ENCODE data around the gene MPV17.

MPV17 gene

DNA sequence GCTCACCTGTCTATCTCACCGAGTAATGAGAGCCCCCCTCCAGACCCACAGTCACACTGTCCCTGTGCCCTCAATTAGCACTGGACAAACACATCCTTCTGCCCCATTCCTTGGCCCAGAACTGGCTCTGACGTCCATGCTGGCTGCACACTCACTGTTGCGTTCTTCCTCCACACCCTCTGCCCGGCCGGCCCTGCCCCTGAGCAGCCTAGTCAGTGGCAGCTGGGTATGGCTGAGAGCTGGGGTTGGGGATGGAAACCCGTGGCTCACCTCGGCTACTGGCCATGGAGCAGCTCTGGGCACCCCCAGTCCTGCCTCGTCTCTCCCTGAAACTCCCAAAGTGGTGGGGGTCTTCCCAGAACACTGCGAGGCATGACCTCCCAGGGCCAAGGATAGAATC, 8.2 kb downstream of the MPV17 start:
- Mint-ChIP-seq H3K36me3 (ENCODE audit: insufficient read depth) (peaks cover 4% of the 10 kb centered on the region), H3K4me1 (ENCODE audit: low read depth in 2 of 2) (no peaks in the 10 kb centered on the region), H3K27ac (no peak overlapping the region), H3K9me3 (no peaks in the 10 kb centered on the region), H3K4me3 (no peak overlapping the region), H3K27me3 (no peaks in the 10 kb centered on the region)
- no peak for ATAC-seq (replicated peaks)
- no peak for DNase-seq

GRCh38 chr2:27313882-27314645, 8.8 kb downstream of the MPV17 start:
- H3K27ac Mint-ChIP-seq = no peak overlapping the region
- H3K36me3 Mint-ChIP-seq (ENCODE audit: insufficient read depth) = peaks cover 4% of the 10 kb centered on the region
- ATAC-seq (replicated peaks) (no peak), DNase-seq (no peak)
- H3K27me3 Mint-ChIP-seq = no peaks in the 10 kb centered on the region
- no peaks in the 10 kb centered on the region for H3K9me3 Mint-ChIP-seq
- no peaks in the 10 kb centered on the region for H3K4me1 Mint-ChIP-seq (ENCODE audit: low read depth in 2 of 2)
- no peak overlapping the region for H3K4me3 Mint-ChIP-seq

DNA sequence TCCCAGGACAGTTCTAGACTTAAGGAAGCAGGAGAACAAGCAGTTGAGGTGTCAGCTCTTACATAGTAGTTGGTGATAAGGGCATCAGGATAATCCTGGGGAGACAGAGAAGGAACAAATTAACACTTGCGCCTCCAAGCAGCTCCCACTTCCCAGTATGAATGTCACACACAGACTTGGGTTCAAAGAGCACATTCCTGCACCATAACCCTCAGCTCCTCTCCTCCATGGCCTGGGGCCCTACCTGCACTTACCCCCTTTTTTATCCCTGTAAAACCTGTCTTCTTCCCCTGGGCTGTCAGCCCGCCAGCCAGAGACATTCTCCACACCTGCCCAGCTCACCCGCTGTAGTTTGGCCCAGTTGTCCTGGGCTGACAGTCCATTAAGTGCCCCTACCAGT, 10.7 kb downstream of the MPV17 start:
- DNase-seq (no peak), ATAC-seq (replicated peaks) (no peak)
- no peak overlapping the region for H3K4me3 Mint-ChIP-seq
- H3K27ac Mint-ChIP-seq = no peak overlapping the region
- no peaks in the 10 kb centered on the region for H3K9me3 Mint-ChIP-seq
- H3K4me1 Mint-ChIP-seq (ENCODE audit: low read depth in 2 of 2) = peaks cover 0 to 2% of the 10 kb centered on the region in 2 donors
- H3K36me3 Mint-ChIP-seq (ENCODE audit: insufficient read depth) = no peaks in the 10 kb centered on the region
- H3K27me3 Mint-ChIP-seq = peaks cover 0 to 1% of the 10 kb centered on the region in 2 donors

- DNase-seq = no peak
- Mint-ChIP-seq H3K36me3 (ENCODE audit: insufficient read depth) (no peaks in the 10 kb centered on the region), H3K4me1 (ENCODE audit: low read depth in 2 of 2) (peaks cover 3 to 8% of the 10 kb centered on the region in 2 donors), H3K27me3 (peaks cover 7 to 26% of the 10 kb centered on the region in 2 donors), H3K4me3 (no peak overlapping the region), H3K27ac (peak overlapping the region in 1 of 2 donors; percentile 35), H3K9me3 (no peaks in the 10 kb centered on the region)
- ATAC-seq (replicated peaks) = no peak
Observed at GRCh38 chr2:27309651-27310050, 13.2 kb downstream of the MPV17 start.

DNA sequence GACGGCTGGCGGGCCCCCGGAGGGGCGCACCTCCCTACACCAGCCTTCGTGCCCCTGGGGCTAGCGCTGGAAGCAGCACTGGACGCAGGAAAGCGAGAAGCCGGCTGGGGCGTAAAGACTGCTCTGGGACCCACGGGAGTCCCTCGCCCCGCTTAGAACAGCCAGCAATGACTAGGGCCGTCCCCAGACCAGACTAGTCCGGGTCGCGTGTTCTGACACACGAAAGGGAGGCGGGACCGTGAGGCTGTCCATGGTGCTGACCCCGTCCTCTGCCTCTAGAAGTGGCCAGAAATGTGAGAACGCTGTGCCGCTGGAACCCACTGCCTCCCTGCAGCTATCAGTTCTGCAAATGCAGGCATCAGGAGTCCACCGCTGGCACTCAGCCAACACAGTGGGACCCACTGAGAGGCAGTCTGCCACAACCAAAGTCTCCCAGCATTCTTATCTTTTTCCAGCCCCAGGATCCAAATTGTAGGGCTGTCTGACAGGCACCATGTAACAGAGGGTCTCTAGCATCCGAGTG, 14.5 kb downstream of the MPV17 start, which contains the start of gene UCN:
Gene UCN (minus strand): TSS at position 87 of the 523 bp plus-strand sequence. CDS start 550 bp downstream, outside the sequence.
- DNase-seq (no peak), ATAC-seq (replicated peaks) (no peak)
- peak within 1 kb of the TSS; percentile 61 to 68 for H3K4me3 Mint-ChIP-seq
- H3K9me3 Mint-ChIP-seq = no peaks in the 10 kb centered on the region
- H3K4me1 Mint-ChIP-seq (ENCODE audit: low read depth in 2 of 2) = peaks cover 3 to 8% of the 10 kb centered on the region in 2 donors
- peaks cover 7 to 30% of the 10 kb centered on the region in 2 donors for H3K27me3 Mint-ChIP-seq
- no peaks in the 10 kb centered on the region for H3K36me3 Mint-ChIP-seq (ENCODE audit: insufficient read depth)
- H3K27ac Mint-ChIP-seq = no peak within 1 kb of the TSS

DNA sequence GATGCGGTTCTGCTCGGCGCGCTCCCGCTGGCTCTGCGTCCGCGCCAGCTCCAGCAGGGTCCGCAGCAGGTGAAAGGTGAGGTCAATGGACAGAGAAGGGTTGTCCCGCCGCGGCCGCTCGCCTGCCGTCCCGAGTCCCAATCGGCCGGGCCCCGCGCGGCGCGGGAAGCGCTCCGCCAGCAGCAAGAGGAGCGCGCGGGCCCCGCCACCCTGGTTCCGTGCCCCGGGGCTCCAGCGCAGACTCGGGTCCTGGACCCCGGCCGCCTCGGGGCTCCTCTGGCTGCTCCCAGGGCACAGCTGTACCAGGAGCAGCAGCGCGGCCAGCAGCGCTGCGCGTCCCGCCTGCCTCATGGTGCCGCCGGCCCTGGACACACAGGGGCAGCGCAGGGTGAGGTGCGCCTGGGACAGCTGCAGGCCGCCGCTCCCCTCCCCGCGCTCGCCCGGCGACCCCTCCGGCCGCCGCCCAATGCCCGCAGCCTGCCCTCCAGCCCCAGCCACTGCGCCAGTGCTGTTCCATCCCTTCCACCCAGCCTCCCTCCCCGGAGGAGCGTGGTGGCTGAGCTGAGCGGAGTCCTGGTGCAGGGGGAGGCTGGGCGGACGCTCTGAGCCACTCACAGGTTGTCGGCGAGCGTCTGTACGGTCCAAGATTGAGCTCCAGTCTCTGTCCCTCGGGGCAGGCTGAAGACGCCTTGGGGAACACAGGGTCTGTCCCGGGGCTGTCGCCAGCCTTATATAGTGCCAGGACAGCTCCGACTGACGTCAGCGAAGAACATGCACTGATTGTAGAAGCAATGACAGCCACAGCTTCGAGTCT, 15.1 kb downstream of the MPV17 start:
- peak overlapping the region; percentile 61 to 68 for H3K4me3 Mint-ChIP-seq
- no peaks in the 10 kb centered on the region for H3K36me3 Mint-ChIP-seq (ENCODE audit: insufficient read depth)
- ATAC-seq (replicated peaks) (no peak), DNase-seq (no peak)
- no peaks in the 10 kb centered on the region for H3K9me3 Mint-ChIP-seq
- H3K27me3 Mint-ChIP-seq = peaks cover 7 to 30% of the 10 kb centered on the region in 2 donors
- H3K27ac Mint-ChIP-seq = no peak overlapping the region
- peaks cover 5 to 8% of the 10 kb centered on the region in 2 donors for H3K4me1 Mint-ChIP-seq (ENCODE audit: low read depth in 2 of 2)

DNA sequence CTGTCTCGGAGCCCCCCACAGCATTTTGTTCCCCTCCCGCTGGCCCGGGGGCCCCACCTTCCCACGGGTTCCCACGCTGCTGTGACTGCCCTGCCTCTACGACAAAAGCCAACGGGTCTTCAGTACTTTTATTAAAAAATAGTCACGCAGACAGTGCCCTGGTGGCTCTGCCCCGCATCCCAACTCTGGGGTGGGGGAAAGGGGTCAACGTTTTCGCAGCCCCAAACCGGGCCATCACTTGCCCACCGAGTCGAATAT, 15.7 kb downstream of the MPV17 start:
- H3K9me3 Mint-ChIP-seq = no peaks in the 10 kb centered on the region
- H3K4me3 Mint-ChIP-seq = peak overlapping the region; percentile 61 to 68

DNA sequence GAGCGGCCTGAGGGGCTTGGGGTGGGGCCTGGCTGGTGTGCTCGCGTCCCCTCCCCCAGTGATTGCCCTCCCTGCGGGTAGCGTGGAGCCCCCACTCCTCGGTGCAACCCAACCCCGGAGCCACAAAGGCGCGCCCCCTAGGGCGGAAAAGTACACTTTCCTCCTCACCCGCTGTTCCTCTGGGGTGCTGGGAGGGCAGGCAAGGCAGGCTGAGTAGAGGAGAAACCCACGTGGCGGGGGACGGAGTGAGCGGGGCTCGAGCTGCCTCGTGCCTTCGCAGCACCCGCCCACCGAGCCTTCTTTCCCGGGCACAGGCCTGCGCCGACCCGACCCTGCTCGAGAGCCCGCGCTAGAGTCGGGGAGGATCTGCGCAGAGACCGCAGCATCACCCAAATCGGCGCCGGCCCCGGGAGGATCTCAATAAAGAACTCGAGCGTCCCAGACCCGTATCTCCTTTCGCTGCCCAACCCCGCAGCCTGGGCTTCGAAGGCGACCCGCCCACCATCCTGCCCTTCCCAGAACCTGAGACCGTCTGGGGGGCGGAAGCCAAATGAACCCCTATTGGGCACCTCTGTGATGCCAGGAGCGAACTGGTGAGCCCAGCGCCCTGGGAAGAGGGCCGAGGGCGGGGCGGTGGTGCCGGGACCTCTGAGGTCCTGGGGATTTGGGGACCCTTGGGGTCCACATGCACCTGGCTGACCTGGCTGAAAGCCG, 16.2 kb downstream of the MPV17 start:
- DNase-seq (peak in 1 of 3 experiments; percentile 19), ATAC-seq (replicated peaks) (peak; percentile 64)
- no peaks in the 10 kb centered on the region for H3K36me3 Mint-ChIP-seq (ENCODE audit: insufficient read depth)
- H3K27me3 Mint-ChIP-seq = peaks cover 7 to 30% of the 10 kb centered on the region in 2 donors
- H3K27ac Mint-ChIP-seq = no peak overlapping the region
- peak overlapping the region; percentile 61 to 68 for H3K4me3 Mint-ChIP-seq
- H3K4me1 Mint-ChIP-seq (ENCODE audit: low read depth in 2 of 2) = peaks cover 7 to 8% of the 10 kb centered on the region in 2 donors
- H3K9me3 Mint-ChIP-seq = no peaks in the 10 kb centered on the region

More for the DNA sequence above, 15.7 kb downstream of the MPV17 start:
- peaks cover 7 to 30% of the 10 kb centered on the region in 2 donors for H3K27me3 Mint-ChIP-seq
- no peak for ATAC-seq (replicated peaks)
- DNase-seq = no peak
- H3K36me3 Mint-ChIP-seq (ENCODE audit: insufficient read depth) = no peaks in the 10 kb centered on the region
- H3K27ac Mint-ChIP-seq = no peak overlapping the region
- peaks cover 7 to 8% of the 10 kb centered on the region in 2 donors for H3K4me1 Mint-ChIP-seq (ENCODE audit: low read depth in 2 of 2)

DNA sequence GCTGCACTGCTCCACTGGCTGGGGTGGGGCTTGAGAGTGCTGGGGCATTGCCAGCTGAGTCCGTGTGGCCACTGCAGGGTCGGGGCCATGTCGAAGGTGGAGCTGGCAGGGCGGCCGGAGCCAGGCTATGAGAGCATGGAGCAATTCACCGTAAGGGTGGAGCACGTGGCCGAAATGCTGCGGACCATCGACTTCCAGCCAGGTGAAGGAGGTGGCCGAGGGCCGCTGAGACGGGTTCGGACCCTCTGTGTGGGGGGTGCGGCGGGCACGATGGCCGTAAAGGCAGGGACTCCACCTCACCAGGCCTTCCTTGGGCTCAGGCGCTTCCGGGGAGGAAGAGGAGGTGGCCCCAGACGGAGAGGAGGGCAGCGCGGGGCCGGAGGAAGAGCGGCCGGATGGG, 16.8 kb downstream of the MPV17 start:
- peaks cover 7 to 8% of the 10 kb centered on the region in 2 donors for H3K4me1 Mint-ChIP-seq (ENCODE audit: low read depth in 2 of 2)
- ATAC-seq (replicated peaks) (peak; percentile 11), DNase-seq (no peak)
- no peaks in the 10 kb centered on the region for H3K9me3 Mint-ChIP-seq
- H3K4me3 Mint-ChIP-seq = peak overlapping the region; percentile 61 to 68
- no peak overlapping the region for H3K27ac Mint-ChIP-seq
- H3K36me3 Mint-ChIP-seq (ENCODE audit: insufficient read depth) = no peaks in the 10 kb centered on the region
- peaks cover 7 to 30% of the 10 kb centered on the region in 2 donors for H3K27me3 Mint-ChIP-seq

DNA sequence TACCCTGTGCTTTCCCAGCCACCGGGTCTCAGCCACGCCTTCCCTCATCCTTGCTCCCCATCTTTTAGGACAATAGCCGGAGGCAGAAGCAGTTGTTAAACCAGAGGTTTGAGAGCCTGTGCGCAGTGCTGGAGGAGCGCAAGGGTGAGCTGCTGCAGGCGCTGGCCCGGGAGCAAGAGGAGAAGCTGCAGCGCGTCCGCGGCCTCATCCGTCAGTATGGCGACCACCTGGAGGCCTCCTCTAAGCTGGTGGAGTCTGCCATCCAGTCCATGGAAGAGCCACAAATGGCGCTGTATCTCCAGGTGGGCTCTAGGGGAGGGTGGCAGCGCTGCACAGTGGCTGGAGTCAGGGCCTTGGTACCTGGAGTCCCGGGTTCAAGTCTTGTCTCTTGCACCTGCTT, 17.4 kb downstream of the MPV17 start:
- H3K36me3 Mint-ChIP-seq (ENCODE audit: insufficient read depth) = no peaks in the 10 kb centered on the region
- ATAC-seq (replicated peaks) (no peak), DNase-seq (no peak)
- peaks cover 7 to 8% of the 10 kb centered on the region in 2 donors for H3K4me1 Mint-ChIP-seq (ENCODE audit: low read depth in 2 of 2)
- H3K9me3 Mint-ChIP-seq = no peaks in the 10 kb centered on the region
- H3K27ac Mint-ChIP-seq = no peak overlapping the region
- peaks cover 7 to 30% of the 10 kb centered on the region in 2 donors for H3K27me3 Mint-ChIP-seq
- peak overlapping the region in 1 of 2 donors; percentile 68 for H3K4me3 Mint-ChIP-seq

- no peak for ATAC-seq (replicated peaks)
- DNase-seq = no peak
- H3K4me1 Mint-ChIP-seq (ENCODE audit: low read depth in 2 of 2) = peaks cover 7 to 8% of the 10 kb centered on the region in 2 donors
- H3K9me3 Mint-ChIP-seq = no peaks in the 10 kb centered on the region
- H3K27me3 Mint-ChIP-seq = peaks cover 8 to 30% of the 10 kb centered on the region in 2 donors
- H3K27ac Mint-ChIP-seq = no peak overlapping the region
- no peak overlapping the region for H3K4me3 Mint-ChIP-seq
- H3K36me3 Mint-ChIP-seq (ENCODE audit: insufficient read depth) = no peaks in the 10 kb centered on the region
Observed at GRCh38 chr2:27304488-27305240, 18.2 kb downstream of the MPV17 start.

DNA sequence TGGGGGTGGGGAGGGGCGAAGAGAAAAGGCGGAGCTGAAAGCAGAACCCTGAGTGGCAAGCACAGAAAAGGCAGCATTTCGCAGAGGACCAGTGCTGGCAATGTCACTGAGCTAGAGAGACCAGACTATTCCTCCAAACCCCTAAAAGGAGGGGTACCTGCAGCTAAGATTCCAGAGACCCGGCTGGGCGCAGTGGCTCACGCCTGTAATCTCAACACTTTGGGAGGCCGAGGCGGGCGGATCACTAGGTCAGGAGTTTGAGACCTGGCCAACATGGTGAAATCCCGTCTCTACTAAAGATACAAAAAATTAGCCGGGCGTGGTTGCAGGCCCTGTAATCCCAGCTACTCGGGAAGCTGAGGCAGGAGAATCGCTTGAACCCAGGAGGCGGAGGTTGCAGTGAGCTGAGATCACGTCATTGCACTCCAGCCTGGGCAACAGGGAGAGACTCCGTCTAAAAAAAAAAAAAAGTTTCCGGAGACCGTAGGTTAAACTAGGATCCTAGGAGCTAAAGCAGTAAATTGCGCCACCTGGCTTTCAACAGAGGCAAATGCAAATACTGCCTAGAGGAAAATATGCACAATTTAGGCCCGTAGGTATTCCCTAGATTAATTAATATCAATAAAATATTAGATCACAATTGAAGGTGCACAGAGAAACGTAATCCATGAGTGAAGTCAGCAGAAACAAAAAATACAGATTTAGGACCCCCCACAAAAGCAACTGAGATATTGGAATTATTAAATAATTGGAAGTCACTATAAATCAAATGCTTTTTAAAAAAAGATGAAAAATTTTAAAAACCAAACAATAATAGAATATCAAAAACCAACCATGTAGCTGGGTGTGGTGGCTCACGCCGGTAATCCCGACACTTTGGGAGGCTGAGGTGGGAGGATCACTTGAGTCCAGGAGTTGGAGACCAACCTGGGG, 19.5 kb downstream of the MPV17 start:
- Mint-ChIP-seq H3K4me3 (peak overlapping the region; percentile 29 to 61), H3K27ac (peak overlapping the region in 1 of 2 donors; percentile 8), H3K27me3 (peaks cover 21 to 40% of the 10 kb centered on the region in 2 donors), H3K4me1 (ENCODE audit: low read depth in 2 of 2) (peaks cover 7 to 8% of the 10 kb centered on the region in 2 donors), H3K36me3 (ENCODE audit: insufficient read depth) (no peaks in the 10 kb centered on the region), H3K9me3 (no peaks in the 10 kb centered on the region)
- peak; percentile 30 to 45 (median 35) for DNase-seq
- ATAC-seq (replicated peaks) = peak; percentile 70

All from effector memory CD8-positive, alpha-beta T cell (primary cell).